SK-N-SH treated with all-trans-retinoic acid at 6 μM for 48 hours (cell line): ENCODE results near the gene NSD1.
A peak's percentile ranks its signal among the peaks of the same experiment; 100 is the strongest.

Experiments used
- ATAC-seq: fragments of 200-7000 bp; cut with Tn5 transposase; 3 replicates; pipeline ENCODE4 v1.9.1; 2020; ENCODE audit warnings: mild to moderate bottlenecking, moderate library complexity
- BACH2 ChIP-seq: fragments of 250-450 bp; sonication (Bioruptor Pico); IDR thresholded peaks from 2 replicates; pipeline ENCODE4 v1.9.0; 2021; ENCODE audit warnings: mild to moderate bottlenecking, borderline replicate concordance
- CSDC2 ChIP-seq: fragments of 250-450 bp; sonication (Bioruptor Pico); IDR thresholded peaks from 2 replicates; pipeline ENCODE4 v1.5.0; 2020; ENCODE audit warnings: mild to moderate bottlenecking, moderate library complexity
- ESRRG ChIP-seq: fragments of 250-450 bp; sonication (Bioruptor Pico); IDR thresholded peaks from 2 replicates; pipeline ENCODE4 v1.6.1; 2021; ENCODE audit warnings: mild to moderate bottlenecking
- GLIS3 ChIP-seq: fragments of 250-450 bp; sonication (Bioruptor Pico); IDR thresholded peaks from 2 replicates; pipeline ENCODE4 v1.5.0; 2020; ENCODE audit warnings: mild to moderate bottlenecking, moderate library complexity
- ISL1 ChIP-seq: fragments of 250-450 bp; sonication (Bioruptor Pico); IDR thresholded peaks from 2 replicates; pipeline ENCODE4 v2.1.2; 2022; ENCODE audit warnings: mild to moderate bottlenecking, moderate library complexity
- PPARA ChIP-seq: fragments of 250-450 bp; sonication (Bioruptor Pico); IDR thresholded peaks from 2 replicates; pipeline ENCODE4 v1.5.0; 2020; ENCODE audit warnings: mild to moderate bottlenecking, borderline replicate concordance
- RARB ChIP-seq: fragments of 250-450 bp; sonication (Bioruptor Pico); IDR thresholded peaks from 2 replicates; pipeline ENCODE4 v1.8.0; 2021; ENCODE audit warnings: mild to moderate bottlenecking, moderate library complexity
- SNAI2 ChIP-seq: fragments of 250-450 bp; sonication (Bioruptor Pico); IDR thresholded peaks from 2 replicates; pipeline ENCODE4 v1.5.0; 2020; ENCODE audit warnings: mild to moderate bottlenecking, moderate library complexity
- TCF4 ChIP-seq: fragments of 250-450 bp; sonication (Bioruptor Pico); IDR thresholded peaks from 2 replicates; pipeline ENCODE4 v1.8.0; 2021; ENCODE audit warnings: mild to moderate bottlenecking, moderate library complexity, borderline replicate concordance
- TOX ChIP-seq: fragments of 250-450 bp; sonication (Bioruptor Pico); IDR thresholded peaks from 2 replicates; pipeline ENCODE4 v1.8.0; 2021; ENCODE audit warnings: mild to moderate bottlenecking, moderate library complexity, borderline replicate concordance
- ZC3H10 ChIP-seq: fragments of 250-450 bp; sonication (Bioruptor Pico); IDR thresholded peaks from 2 replicates; pipeline ENCODE4 v1.5.1; 2021; ENCODE audit warnings: mild to moderate bottlenecking, moderate library complexity
- ZFP3 ChIP-seq: fragments of 250-450 bp; sonication (Bioruptor Pico); IDR thresholded peaks from 2 replicates; pipeline ENCODE4 v1.5.0; 2020; ENCODE audit warnings: mild to moderate bottlenecking, moderate library complexity
- ZFP30 ChIP-seq: fragments of 450-650 bp; formaldehyde crosslinking; IDR thresholded peaks from 2 replicates; pipeline ENCODE4 v1.5.0; 2022; ENCODE audit warnings: mild to moderate bottlenecking, moderate library complexity
- ZNF565 ChIP-seq: fragments of 450-650 bp; formaldehyde crosslinking; conservative IDR thresholded peaks from 2 replicates; pipeline ENCODE4 v1.5.0; 2020; ENCODE audit warnings: low read depth, mild to moderate bottlenecking, moderate library complexity
- ZNF70 ChIP-seq: fragments of 450-650 bp; formaldehyde crosslinking; IDR thresholded peaks from 2 replicates; pipeline ENCODE4 v1.5.0; 2020; ENCODE audit warnings: mild to moderate bottlenecking, moderate library complexity
- ZNF8 ChIP-seq: fragments of 450-650 bp; formaldehyde crosslinking; IDR thresholded peaks from 2 replicates; pipeline ENCODE4 v1.5.0; 2020; ENCODE audit warnings: mild to moderate bottlenecking, moderate library complexity
- TF ChIP-seq, protein P1 (sequence below): fragments of 250-450 bp; sonication (Bioruptor Pico); IDR thresholded peaks from 2 replicates; pipeline ENCODE4 v1.5.0; 2020; ENCODE audit warnings: mild to moderate bottlenecking, moderate library complexity
- TF ChIP-seq, protein P2 (sequence below): fragments of 250-450 bp; sonication (Bioruptor Pico); IDR thresholded peaks from 2 replicates; pipeline ENCODE4 v1.8.0; 2020; ENCODE audit warnings: mild to moderate bottlenecking, moderate library complexity, borderline replicate concordance
- TF ChIP-seq, protein P3 (sequence below): fragments of 250-450 bp; sonication (Bioruptor Pico); IDR thresholded peaks from 2 replicates; pipeline ENCODE4 v1.5.1; 2020; ENCODE audit warnings: low read depth, mild to moderate bottlenecking, moderate library complexity
- TF ChIP-seq, protein P4 (sequence below): fragments of 250-450 bp; sonication (Bioruptor Pico); IDR thresholded peaks from 2 replicates; pipeline ENCODE4 v1.8.0; 2021; ENCODE audit warnings: low read depth, mild to moderate bottlenecking, moderate library complexity, borderline replicate concordance

The NSD1 gene

DNA sequence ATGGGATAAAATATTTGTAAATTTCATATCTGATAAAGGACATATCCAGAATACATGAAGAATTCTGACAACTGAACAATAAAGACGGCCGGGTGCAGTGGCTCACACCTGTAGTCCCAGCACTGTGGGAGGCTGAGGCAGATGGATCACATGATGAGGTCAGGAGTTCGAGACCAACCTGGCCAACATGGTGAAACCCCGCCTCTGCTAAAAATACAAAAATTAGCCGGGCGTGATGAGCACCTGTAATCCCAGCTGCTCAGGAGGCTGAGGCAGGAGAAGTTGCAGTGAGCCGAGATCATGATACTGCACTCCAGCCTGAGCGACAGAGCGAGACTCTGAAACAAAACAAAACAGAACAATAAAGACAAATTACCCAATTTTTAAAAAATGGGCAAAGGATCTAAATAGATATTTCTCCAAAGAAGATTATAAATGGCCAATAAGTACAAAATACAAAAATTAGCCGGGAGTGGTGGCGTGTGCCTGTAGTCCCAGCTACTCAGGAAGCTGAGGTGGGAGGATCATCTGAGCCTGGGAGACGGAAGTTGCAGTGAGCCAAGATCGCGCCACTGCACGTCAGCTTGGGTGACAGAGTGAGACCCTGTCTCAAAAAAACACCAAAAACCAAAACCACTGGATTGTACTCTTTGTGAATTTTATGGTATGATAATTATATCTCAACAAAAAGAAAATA is 9.6 kb upstream of the NSD1 start (continued):
- TF ChIP-seq, protein P1, sequence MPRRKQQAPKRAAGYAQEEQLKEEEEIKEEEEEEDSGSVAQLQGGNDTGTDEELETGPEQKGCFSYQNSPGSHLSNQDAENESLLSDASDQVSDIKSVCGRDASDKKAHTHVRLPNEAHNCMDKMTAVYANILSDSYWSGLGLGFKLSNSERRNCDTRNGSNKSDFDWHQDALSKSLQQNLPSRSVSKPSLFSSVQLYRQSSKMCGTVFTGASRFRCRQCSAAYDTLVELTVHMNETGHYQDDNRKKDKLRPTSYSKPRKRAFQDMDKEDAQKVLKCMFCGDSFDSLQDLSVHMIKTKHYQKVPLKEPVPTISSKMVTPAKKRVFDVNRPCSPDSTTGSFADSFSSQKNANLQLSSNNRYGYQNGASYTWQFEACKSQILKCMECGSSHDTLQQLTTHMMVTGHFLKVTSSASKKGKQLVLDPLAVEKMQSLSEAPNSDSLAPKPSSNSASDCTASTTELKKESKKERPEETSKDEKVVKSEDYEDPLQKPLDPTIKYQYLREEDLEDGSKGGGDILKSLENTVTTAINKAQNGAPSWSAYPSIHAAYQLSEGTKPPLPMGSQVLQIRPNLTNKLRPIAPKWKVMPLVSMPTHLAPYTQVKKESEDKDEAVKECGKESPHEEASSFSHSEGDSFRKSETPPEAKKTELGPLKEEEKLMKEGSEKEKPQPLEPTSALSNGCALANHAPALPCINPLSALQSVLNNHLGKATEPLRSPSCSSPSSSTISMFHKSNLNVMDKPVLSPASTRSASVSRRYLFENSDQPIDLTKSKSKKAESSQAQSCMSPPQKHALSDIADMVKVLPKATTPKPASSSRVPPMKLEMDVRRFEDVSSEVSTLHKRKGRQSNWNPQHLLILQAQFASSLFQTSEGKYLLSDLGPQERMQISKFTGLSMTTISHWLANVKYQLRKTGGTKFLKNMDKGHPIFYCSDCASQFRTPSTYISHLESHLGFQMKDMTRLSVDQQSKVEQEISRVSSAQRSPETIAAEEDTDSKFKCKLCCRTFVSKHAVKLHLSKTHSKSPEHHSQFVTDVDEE (CRISPR knock-in tag), result no peak
- TF ChIP-seq GLIS3, result no peak
- TF ChIP-seq, protein P2, sequence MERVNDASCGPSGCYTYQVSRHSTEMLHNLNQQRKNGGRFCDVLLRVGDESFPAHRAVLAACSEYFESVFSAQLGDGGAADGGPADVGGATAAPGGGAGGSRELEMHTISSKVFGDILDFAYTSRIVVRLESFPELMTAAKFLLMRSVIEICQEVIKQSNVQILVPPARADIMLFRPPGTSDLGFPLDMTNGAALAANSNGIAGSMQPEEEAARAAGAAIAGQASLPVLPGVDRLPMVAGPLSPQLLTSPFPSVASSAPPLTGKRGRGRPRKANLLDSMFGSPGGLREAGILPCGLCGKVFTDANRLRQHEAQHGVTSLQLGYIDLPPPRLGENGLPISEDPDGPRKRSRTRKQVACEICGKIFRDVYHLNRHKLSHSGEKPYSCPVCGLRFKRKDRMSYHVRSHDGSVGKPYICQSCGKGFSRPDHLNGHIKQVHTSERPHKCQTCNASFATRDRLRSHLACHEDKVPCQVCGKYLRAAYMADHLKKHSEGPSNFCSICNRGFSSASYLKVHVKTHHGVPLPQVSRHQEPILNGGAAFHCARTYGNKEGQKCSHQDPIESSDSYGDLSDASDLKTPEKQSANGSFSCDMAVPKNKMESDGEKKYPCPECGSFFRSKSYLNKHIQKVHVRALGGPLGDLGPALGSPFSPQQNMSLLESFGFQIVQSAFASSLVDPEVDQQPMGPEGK (CRISPR knock-in tag), result no peak

DNA sequence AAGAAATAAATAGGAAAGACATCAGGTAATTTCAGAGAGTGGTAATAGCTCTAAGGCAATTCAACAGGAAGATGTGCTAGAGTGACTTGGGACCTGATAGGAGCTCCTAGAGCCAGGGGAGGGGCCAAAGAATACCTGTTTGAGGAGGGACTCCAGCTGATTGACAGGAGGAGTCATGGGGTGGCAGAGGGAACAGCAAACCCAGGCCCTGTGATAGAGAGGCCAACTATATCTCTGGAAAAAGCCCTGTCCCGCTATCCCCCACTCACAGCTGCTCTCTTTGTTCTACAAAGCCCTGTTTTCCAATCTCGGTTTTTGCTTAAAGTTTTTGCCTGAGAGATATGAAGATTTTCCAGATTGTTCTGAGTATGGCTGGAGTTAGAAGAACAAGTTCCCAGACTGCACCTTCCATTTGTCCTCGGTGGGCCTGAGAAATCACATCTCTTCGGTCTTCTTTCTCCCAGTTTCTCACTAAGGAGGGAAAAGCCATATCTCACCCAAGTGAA is 9.0 kb upstream of the NSD1 start:
- TF ChIP-seq TCF4 (CRISPR knock-in tag) (no peak), ZNF70 (CRISPR knock-in tag) (no peak), ZNF565 (CRISPR knock-in tag) (no peak), BACH2 (no peak), TOX (CRISPR knock-in tag) (no peak), PPARA (no peak), RARB (CRISPR knock-in tag) (no peak)
- no peak for ATAC-seq

DNA sequence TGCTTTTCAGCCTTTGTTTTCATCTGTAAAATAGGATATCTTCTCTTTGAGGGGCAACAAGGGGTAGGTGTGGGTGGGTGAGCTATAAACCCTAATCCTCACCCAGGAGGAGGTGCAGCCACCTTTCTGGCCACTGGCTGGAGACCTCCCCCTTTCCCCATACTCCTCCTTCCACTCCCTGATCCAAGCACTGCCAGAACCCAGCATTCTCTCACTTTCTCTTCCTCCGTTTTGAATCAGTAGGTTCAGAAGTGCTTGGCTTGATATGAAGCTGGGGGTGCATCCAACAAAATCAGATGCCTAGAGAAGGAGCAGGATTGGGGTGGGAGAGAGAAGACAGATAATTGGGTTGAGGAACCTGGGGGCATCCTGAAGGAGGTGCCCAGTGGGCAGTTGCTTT is 6.8 kb upstream of the NSD1 start:
- TF ChIP-seq SNAI2 (CRISPR knock-in tag) (no peak), GLIS3 (no peak), ZNF565 (CRISPR knock-in tag) (no peak)
- TF ChIP-seq, protein P3, sequence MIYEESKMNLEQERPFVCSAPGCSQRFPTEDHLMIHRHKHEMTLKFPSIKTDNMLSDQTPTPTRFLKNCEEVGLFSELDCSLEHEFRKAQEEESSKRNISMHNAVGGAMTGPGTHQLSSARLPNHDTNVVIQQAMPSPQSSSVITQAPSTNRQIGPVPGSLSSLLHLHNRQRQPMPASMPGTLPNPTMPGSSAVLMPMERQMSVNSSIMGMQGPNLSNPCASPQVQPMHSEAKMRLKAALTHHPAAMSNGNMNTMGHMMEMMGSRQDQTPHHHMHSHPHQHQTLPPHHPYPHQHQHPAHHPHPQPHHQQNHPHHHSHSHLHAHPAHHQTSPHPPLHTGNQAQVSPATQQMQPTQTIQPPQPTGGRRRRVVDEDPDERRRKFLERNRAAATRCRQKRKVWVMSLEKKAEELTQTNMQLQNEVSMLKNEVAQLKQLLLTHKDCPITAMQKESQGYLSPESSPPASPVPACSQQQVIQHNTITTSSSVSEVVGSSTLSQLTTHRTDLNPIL, result no peak
- ATAC-seq, result no peak

DNA sequence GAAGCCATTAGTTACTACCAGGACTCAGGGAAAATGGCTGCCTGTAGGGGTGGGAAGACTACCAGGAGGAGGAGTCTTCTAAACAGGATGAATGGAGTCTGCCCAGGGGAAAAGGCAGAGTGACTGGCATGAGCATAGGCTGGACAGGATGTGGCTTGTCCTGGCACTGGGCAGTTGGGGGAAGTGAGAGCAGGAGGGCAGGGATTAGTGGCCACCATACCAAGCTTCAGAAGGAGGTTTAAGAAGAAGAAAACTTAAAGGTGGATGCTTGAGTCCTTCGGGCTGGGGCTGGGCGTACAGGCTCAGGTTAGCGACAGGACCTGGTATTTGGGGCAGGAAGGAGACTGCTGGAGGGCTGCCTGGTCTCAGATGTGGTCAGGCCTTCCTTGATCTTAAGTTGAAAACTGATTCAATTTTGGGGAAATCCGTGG is 5.0 kb upstream of the NSD1 start:
- no peak for ATAC-seq
- TF ChIP-seq RARB (CRISPR knock-in tag) (no peak), BACH2 (no peak), ZNF70 (CRISPR knock-in tag) (no peak)

DNA sequence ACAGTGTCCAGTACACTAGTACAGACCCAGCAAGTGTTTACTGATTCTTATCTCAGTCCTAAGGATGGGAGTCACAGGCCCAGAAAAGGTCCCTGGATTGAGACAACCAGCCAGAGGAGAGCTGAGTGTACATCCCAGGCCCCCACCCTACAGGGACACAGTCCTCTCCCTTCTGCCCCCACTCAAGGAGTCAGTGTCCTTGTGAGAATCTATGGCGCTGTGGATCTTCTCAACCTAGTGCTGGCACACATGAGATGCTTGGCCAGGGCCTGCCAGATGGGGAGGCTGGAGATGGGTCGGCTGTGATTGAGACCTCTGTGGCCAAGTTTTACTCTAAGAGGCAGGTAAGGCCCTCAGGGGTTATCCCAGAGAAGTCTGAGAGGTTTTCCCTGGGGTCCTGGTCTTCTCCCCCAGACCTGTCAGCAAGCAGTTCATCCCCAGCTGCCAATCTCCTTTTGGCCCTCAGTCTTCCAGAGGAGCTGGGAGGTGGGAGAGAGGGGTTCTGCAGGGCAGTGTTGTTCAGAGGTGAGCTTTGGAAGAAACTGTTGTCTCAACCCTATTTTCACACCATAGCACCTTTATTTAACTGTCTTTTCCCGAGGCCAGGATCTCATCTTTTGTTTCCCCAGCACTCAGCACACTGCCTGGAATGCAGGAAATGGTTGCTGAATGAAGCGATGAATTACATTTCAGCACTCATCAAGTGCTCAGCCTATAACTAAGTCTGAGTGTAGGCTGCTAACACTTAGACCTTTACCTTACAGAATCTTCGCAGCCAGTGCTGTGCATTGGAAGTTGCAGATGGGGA is 3.2 kb upstream of the NSD1 start:
- ATAC-seq, result peak; percentile 26; the same call in 1 of the 3 replicates
- TF ChIP-seq RARB (CRISPR knock-in tag), result no peak
- no peak for TF ChIP-seq ZC3H10 (CRISPR knock-in tag)
- no peak for TF ChIP-seq ZNF565 (CRISPR knock-in tag)
- TF ChIP-seq GLIS3, result no peak
- TF ChIP-seq BACH2, result no peak
- no peak for TF ChIP-seq ZNF70 (CRISPR knock-in tag)
- no peak for TF ChIP-seq ESRRG (CRISPR knock-in tag)
- no peak for TF ChIP-seq PPARA
- no peak for TF ChIP-seq SNAI2 (CRISPR knock-in tag)
- TF ChIP-seq, protein P4, sequence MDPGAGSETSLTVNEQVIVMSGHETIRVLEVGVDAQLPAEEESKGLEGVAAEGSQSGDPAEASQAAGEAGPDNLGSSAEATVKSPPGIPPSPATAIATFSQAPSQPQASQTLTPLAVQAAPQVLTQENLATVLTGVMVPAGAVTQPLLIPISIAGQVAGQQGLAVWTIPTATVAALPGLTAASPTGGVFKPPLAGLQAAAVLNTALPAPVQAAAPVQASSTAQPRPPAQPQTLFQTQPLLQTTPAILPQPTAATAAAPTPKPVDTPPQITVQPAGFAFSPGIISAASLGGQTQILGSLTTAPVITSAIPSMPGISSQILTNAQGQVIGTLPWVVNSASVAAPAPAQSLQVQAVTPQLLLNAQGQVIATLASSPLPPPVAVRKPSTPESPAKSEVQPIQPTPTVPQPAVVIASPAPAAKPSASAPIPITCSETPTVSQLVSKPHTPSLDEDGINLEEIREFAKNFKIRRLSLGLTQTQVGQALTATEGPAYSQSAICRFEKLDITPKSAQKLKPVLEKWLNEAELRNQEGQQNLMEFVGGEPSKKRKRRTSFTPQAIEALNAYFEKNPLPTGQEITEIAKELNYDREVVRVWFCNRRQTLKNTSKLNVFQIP (CRISPR knock-in tag), result no peak
- no peak for TF ChIP-seq ZNF8
- no peak for TF ChIP-seq ISL1 (CRISPR knock-in tag)
- no peak for TF ChIP-seq CSDC2 (CRISPR knock-in tag)
- TF ChIP-seq ZFP30 (CRISPR knock-in tag), result no peak
- TF ChIP-seq ZFP3 (CRISPR knock-in tag), result no peak
